Mesothelial cell of epicardium (in vitro differentiated cells): ENCODE measurements around the gene TNNI3K. TPM values are rescaled to one million over a fixed set of nuclear protein-coding genes. Genes with fewer than 3 reads are reported as not detected.
A peak's percentile ranks its signal among the peaks of the same experiment; 100 is the strongest.

Source experiments
- DNase-seq, 2 experiments: peaks; one replicate each; pipeline ENCODE4 v3.0.0; 2021; ENCODE audit warnings: low spot score in 2 of 2; ENCODE audit not compliant: unreplicated experiment in 2 of 2
- H3K27ac Mint-ChIP-seq: 2 replicates; pipeline ENCODE4 v1.8.0; 2021; ENCODE audit warnings: mixed read lengths
- H3K27me3 Mint-ChIP-seq: 2 replicates; pipeline ENCODE4 v1.8.0; 2021; ENCODE audit warnings: low read depth, mixed read lengths
- H3K36me3 Mint-ChIP-seq: 2 replicates; pipeline ENCODE4 v1.8.0; 2021; ENCODE audit warnings: mixed read lengths
- H3K4me1 Mint-ChIP-seq: 2 replicates; pipeline ENCODE4 v1.8.0; 2021; ENCODE audit warnings: mixed read lengths
- H3K4me3 Mint-ChIP-seq: 2 replicates; pipeline ENCODE4 v1.8.0; 2021; ENCODE audit warnings: mild to moderate bottlenecking, moderate library complexity, mixed read lengths
- H3K9me3 Mint-ChIP-seq: 2 replicates; pipeline ENCODE4 v1.8.0; 2021; ENCODE audit warnings: mixed read lengths
- CTCF ChIP-seq: fragments of 200-600 bp; sonication (generic); IDR thresholded peaks from one replicate; pipeline ENCODE4 v1.5.0; 2021; ENCODE audit warnings: antibody characterized with exemption; ENCODE audit not compliant: unreplicated experiment
- total RNA-seq: library from RNA; stranded (reverse); gene quantifications from 3 replicates; pipeline ENCODE4 v1.2.1, GENCODE V29; 2021

Gene TNNI3K
- total RNA-seq, 1 donor from 2014 or later, result 1.5 TPM

- Mint-ChIP-seq H3K27ac (no peak overlapping the region), H3K27me3 (no peaks in the 10 kb centered on the region), H3K4me3 (no peak overlapping the region), H3K36me3 (no peaks in the 10 kb centered on the region), H3K4me1 (no peaks in the 10 kb centered on the region), H3K9me3 (no peaks in the 10 kb centered on the region)
- no peak for TF ChIP-seq CTCF
- DNase-seq, result no peak
Measured at GRCh38 chr1:74333244-74333643, 98.1 kb downstream of the TNNI3K start.

DNA sequence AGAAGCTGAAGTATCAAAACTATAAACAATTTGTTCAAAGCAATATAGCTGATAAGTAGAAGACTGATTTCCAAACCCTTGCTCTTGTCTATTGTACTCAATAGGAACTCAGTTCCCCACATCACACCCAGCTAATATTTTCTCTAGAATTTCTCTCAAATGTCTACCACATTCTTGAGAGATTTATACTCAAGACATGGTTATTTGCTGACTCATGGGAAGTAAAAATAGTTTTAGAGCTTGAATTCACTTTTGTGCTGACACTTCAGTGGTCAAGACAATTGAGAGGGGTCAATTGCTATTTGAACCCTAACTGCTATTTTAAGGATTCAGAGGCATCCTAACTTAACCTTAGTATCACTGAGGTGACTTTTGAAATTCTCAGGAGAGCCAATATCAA, 99.0 kb downstream of the TNNI3K start:
- no peak for TF ChIP-seq CTCF
- Mint-ChIP-seq H3K4me3 (no peak overlapping the region), H3K27ac (no peak overlapping the region), H3K9me3 (no peaks in the 10 kb centered on the region), H3K27me3 (no peaks in the 10 kb centered on the region), H3K36me3 (no peaks in the 10 kb centered on the region), H3K4me1 (no peaks in the 10 kb centered on the region)
- no peak for DNase-seq

DNA sequence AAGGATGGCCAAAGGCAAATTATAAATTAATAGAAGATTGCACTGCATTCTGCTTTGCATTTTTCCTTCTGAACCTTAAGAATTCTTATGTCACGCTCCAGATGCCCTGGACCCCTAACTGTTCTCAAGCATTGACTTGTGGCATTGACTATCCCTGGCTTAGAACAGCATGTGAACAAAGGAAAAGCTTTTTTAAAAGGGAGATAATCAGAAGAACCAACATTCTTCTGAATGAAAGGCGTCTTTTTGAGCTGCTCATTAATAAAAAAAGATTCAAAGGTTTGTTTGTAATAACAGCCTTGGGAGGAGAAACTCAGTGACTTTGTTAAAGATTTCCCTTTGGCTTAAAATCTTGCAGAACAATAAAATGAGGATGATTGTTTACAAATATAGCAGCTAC, 105.5 kb downstream of the TNNI3K start:
- H3K27ac Mint-ChIP-seq, result no peak overlapping the region

GRCh38 chr1:74341702-74342339, 106.6 kb downstream of the TNNI3K start:
- no peak overlapping the region for H3K4me3 Mint-ChIP-seq

More for the DNA sequence above, 105.5 kb downstream of the TNNI3K start:
- Mint-ChIP-seq H3K4me3 (no peak overlapping the region), H3K36me3 (no peaks in the 10 kb centered on the region), H3K4me1 (peaks cover 8% of the 10 kb centered on the region), H3K9me3 (no peaks in the 10 kb centered on the region), H3K27me3 (peaks cover 1% of the 10 kb centered on the region)
- DNase-seq, result no peak
- TF ChIP-seq CTCF, result no peak

DNA sequence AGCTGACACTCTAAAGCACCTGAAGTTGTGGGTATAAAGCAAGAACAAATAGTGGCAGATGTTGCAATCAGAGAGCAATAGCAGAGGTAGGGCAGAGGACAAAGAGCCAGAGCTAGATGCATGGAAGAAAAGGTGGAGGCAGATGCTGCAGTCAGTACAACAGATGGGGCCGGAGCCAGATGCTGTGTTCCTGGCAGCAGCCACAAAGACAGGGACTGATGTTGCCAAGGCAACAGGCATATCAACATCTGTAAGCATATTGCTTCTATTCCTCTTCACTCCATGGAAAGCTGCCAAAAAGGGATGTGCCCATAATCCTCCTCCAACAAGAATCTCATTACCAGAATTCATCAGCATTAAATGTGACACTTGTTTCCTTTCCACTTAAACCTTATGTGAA, 108.0 kb downstream of the TNNI3K start:
- DNase-seq, result peak; percentile 32 to 56
- H3K36me3 Mint-ChIP-seq, result no peaks in the 10 kb centered on the region
- H3K4me1 Mint-ChIP-seq, result peaks cover 13% of the 10 kb centered on the region
- TF ChIP-seq CTCF, result no peak
- no peak overlapping the region for H3K4me3 Mint-ChIP-seq
- no peak overlapping the region for H3K27ac Mint-ChIP-seq
- no peaks in the 10 kb centered on the region for H3K9me3 Mint-ChIP-seq
- peaks cover 1% of the 10 kb centered on the region for H3K27me3 Mint-ChIP-seq

More at GRCh38 chr1:74341702-74342339, 106.6 kb downstream of the TNNI3K start:
- Mint-ChIP-seq H3K27me3 (peaks cover 1% of the 10 kb centered on the region), H3K36me3 (no peaks in the 10 kb centered on the region), H3K9me3 (no peaks in the 10 kb centered on the region), H3K4me1 (peaks cover 13% of the 10 kb centered on the region), H3K27ac (no peak overlapping the region)
- no peak for DNase-seq
- no peak for TF ChIP-seq CTCF
